HFF-Myc (cell line): ENCODE measurements around the gene CDC42EP3.

Source experiments
- DNase-seq: peaks from one replicate; pipeline ENCODE4 v3.0.0-alpha.2; 2011; ENCODE audit warnings: low read depth; ENCODE audit errors: extremely low read depth
- H3K4me3 ChIP-seq: replicated peaks from 2 replicates; pipeline ENCODE4 v1.5.1; 2011; ENCODE audit warnings: low read depth, mild to moderate bottlenecking, control low read depth, low read length
- CTCF ChIP-seq: IDR thresholded peaks from 2 replicates; pipeline ENCODE4 v1.5.1; 2012; ENCODE audit warnings: mild to moderate bottlenecking, low read depth, low read length, control low read depth; ENCODE audit errors: missing control alignments

Gene CDC42EP3

GRCh38 chr2:37711308-37711731 is 39.9 kb upstream of the CDC42EP3 start:
- no peak overlapping the region for H3K4me3 ChIP-seq
- peak; percentile 84 for DNase-seq
- TF ChIP-seq CTCF: no peak

GRCh38 chr2:37709111-37709510 is 37.7 kb upstream of the CDC42EP3 start:
- no peak for TF ChIP-seq CTCF
- DNase-seq: no peak
- no peak overlapping the region for H3K4me3 ChIP-seq

- H3K4me3 ChIP-seq: no peak overlapping the region
- no peak for TF ChIP-seq CTCF
- no peak for DNase-seq
These were observed 36.7 kb upstream of the CDC42EP3 start for GRCh38 chr2:37708146-37708545.

- no peak overlapping the region for H3K4me3 ChIP-seq
- no peak for TF ChIP-seq CTCF
- no peak for DNase-seq
These were observed 36.0 kb upstream of the CDC42EP3 start for GRCh38 chr2:37707393-37707792.

GRCh38 chr2:37706334-37707183 is 35.1 kb upstream of the CDC42EP3 start:
- no peak for DNase-seq
- no peak overlapping the region for H3K4me3 ChIP-seq
- no peak for TF ChIP-seq CTCF

GRCh38 chr2:37705191-37705590 is 33.7 kb upstream of the CDC42EP3 start:
- no peak for DNase-seq
- H3K4me3 ChIP-seq: no peak overlapping the region
- no peak for TF ChIP-seq CTCF
